HepG2 (cell line): ENCODE measurements around the gene PIGL. TPM values are rescaled to one million over a fixed set of nuclear protein-coding genes. Genes with fewer than 3 reads are reported as not detected.

Source experiments
- ATAC-seq: fragments of 200-7000 bp; cut with Tn5 transposase; 3 replicates; pipeline ENCODE4 v1.9.1; 2020; ENCODE audit warnings: mild to moderate bottlenecking, moderate library complexity
- BruUV-seq: library from RNA; stranded (reverse); fragments of 400-500 nt; replicated peaks from 2 replicates; lab custom pipeline; 2021; lab: Mats Ljungman, UMichigan
- CTCF ChIA-PET: fragments of 300-600 bp; formaldehyde crosslinking; extraction: SDS; loops from one replicate; lab custom pipeline; 2021; ENCODE audit warnings: low total read pairs, inconsistent platforms, low intra/inter-chr PET ratio; lab: Yijun Ruan, JAX
- POLR2A ChIA-PET: fragments of 350-600 bp; sonication (Branson Sonifier 250); formaldehyde crosslinking; loops from one replicate; lab custom pipeline; 2020; ENCODE audit warnings: antibody characterized with exemption, inconsistent platforms; lab: Yijun Ruan, JAX
- DNase-seq: peaks from one replicate; pipeline ENCODE4 v3.0.0-alpha.2; 2015; ENCODE audit warnings: low spot score
- FAIRE-seq: peaks from 3 replicates; lab custom pipeline; 2011; peaks lifted over from hg19 to GRCh38; lab: Jason Lieb, UNC
- H2AFZ ChIP-seq: one replicate; pipeline ENCODE4 v1.6.1; 2011; ENCODE audit warnings: low read length, inconsistent platforms
- H3K27ac ChIP-seq: fragments of 300-600 bp; 3 replicates; pipeline ENCODE4 v1.8.0; 2011; ENCODE audit warnings: mixed run types, mild to moderate bottlenecking, mixed read lengths, low read length, inconsistent platforms; ENCODE audit not compliant: insufficient read depth; ENCODE audit errors: extremely low read length
- H3K27me3 ChIP-seq, 2 experiments: fragments of 200-600 bp in 1 of 2; 2 replicates in 1 of 2; 3 replicates in 1 of 2; pipeline versions ENCODE4 v1.6.0 to v1.8.0; 2011; ENCODE audit warnings: low read length in 2 of 2, mild to moderate bottlenecking in 2 of 2, moderate library complexity in 2 of 2, inconsistent platforms in 1 of 2; ENCODE audit not compliant: insufficient read depth in 2 of 2, control insufficient read depth in 1 of 2
- H3K36me3 ChIP-seq, 2 experiments: fragments of 200-600 bp in 1 of 2; replicated peaks in 1 of 2; 2 replicates in 1 of 2; 3 replicates in 1 of 2; pipeline versions ENCODE4 v1.5.1 to v1.8.0; 2011; ENCODE audit warnings: low read length in 2 of 2, inconsistent platforms in 1 of 2; ENCODE audit not compliant: insufficient read depth in 2 of 2, control insufficient read depth in 1 of 2
- H3K4me1 ChIP-seq: 2 replicates; pipeline ENCODE4 v1.5.1; 2012; ENCODE audit warnings: low read length, inconsistent platforms; ENCODE audit not compliant: insufficient read depth
- H3K4me2 ChIP-seq: 2 replicates; pipeline ENCODE4 v1.6.0; 2011; ENCODE audit warnings: low read depth, low read length, inconsistent platforms
- H3K4me3 ChIP-seq, 3 experiments: fragments of 200-600 bp in 1 of 3; sonication (generic), shearing (Covaris generic) in 1 of 3; replicated peaks in 1 of 3; 2 replicates each; pipeline ENCODE4 v1.5.1; 2011 to 2016; ENCODE audit warnings: low read length in 3 of 3, inconsistent platforms in 2 of 3, low read depth in 2 of 3, mild to moderate bottlenecking in 2 of 3, control low read depth in 1 of 3, mixed read lengths in 1 of 3; ENCODE audit not compliant: insufficient read depth in 1 of 3
- H3K79me2 ChIP-seq: one replicate; pipeline ENCODE4 v1.6.1; 2011; ENCODE audit warnings: low read length, inconsistent platforms; ENCODE audit not compliant: insufficient read depth
- H3K9ac ChIP-seq: 2 replicates; pipeline ENCODE4 v1.6.0; 2011; ENCODE audit warnings: mild to moderate bottlenecking, low read depth, low read length, inconsistent platforms; ENCODE audit not compliant: insufficient read depth
- H3K9me3 ChIP-seq: 2 replicates; pipeline ENCODE4 v1.5.1; 2012; ENCODE audit warnings: mild to moderate bottlenecking, low read length
- H4K20me1 ChIP-seq: 2 replicates; pipeline ENCODE4 v1.6.0; 2011; ENCODE audit warnings: inconsistent platforms, mild to moderate bottlenecking, low read length, moderate library complexity; ENCODE audit not compliant: insufficient read depth
- ATF7-NPFF ChIP-seq: sonication (generic); formaldehyde crosslinking; IDR thresholded peaks from 2 replicates; pipeline ENCODE4 v1.8.1; 2023; ENCODE audit warnings: mild to moderate bottlenecking, low read depth, missing genetic modification reagents, moderate library complexity
- DNMT3B ChIP-seq: conservative IDR thresholded peaks from 2 replicates; pipeline ENCODE4 v1.6.1; 2016; ENCODE audit warnings: missing biosample characterization, control low read depth
- KDM4B ChIP-seq: sonication (generic); formaldehyde crosslinking; IDR thresholded peaks from 2 replicates; pipeline ENCODE4 v1.4.0; 2020; ENCODE audit warnings: missing genetic modification reagents
- NCOA2 ChIP-seq: sonication (generic); formaldehyde crosslinking; IDR thresholded peaks from 2 replicates; pipeline ENCODE4 v1.8.0; 2022; ENCODE audit warnings: inconsistent platforms
- POLR2AphosphoS2 ChIP-seq: IDR thresholded peaks from 2 replicates; pipeline ENCODE4 v1.6.1; 2011; ENCODE audit warnings: low read depth, low read length, improper control_type of control experiment
- TAF15 ChIP-seq: fragments of 200-400 bp; formaldehyde crosslinking; IDR thresholded peaks from one replicate; pipeline ENCODE4 v1.6.1; 2018; ENCODE audit warnings: mild to moderate bottlenecking, low read depth, low read length; ENCODE audit not compliant: poor library complexity, severe bottlenecking
- ZIK1 ChIP-seq: sonication (generic); formaldehyde crosslinking; IDR thresholded peaks from 2 replicates; pipeline ENCODE4 v1.5.0; 2020; ENCODE audit warnings: mild to moderate bottlenecking, low read depth, missing genetic modification reagents, borderline replicate concordance
- WGBS: methylation state at CpG from one replicate; pipeline ENCODE4 v1.1.6; 2017; ENCODE audit warnings: low lambda C conversion rate; 5-methylcytosine and 5-hydroxymethylcytosine counted together
- in situ Hi-C: cut with HindIII; loops from 2 replicates; pipeline ENCODE4 v1.10.0; 2017; ENCODE audit warnings: low pct_unique_long_range_greater_than_20kb; ENCODE audit not compliant: extremely low pct_ligation_motif_present
- intact Hi-C: fragments of 100-400 bp; cut with micrococcal nuclease; formaldehyde crosslinking; loops from one replicate; pipeline ENCODE4 v1.10.0; 2022; ENCODE audit not compliant: unreplicated experiment
- polyA plus RNA-seq, 8 experiments: library from polyadenylated mRNA; depleted of rRNA in 3 of 8; stranded (reverse) in 7 of 8; unstranded in 1 of 8; fragments of >200 nt; fragmentation: Illumina TruSeq in 4 of 8; extraction: Trizol in 4 of 8; gene quantifications; 2 replicates each; pipeline versions ENCODE4 v1.2.1 to v1.2.3, GENCODE V29; 2011 to 2016; ENCODE audit warnings: low read depth in 4 of 8, missing spikeins in 1 of 8, mixed read lengths in 1 of 8; ENCODE audit not compliant: insufficient read depth in 1 of 8
- total RNA-seq, 5 experiments: library from RNA; depleted of rRNA; stranded (reverse); fragments of >200 nt; fragmentation: Illumina TruSeq; extraction: Trizol; gene quantifications; 2 replicates each; pipeline ENCODE4 v1.2.3, GENCODE V29; 2016; ENCODE audit warnings: low read depth in 1 of 5
- TF ChIP-seq, protein P1 (sequence below): fragments of 450-650 bp; IDR thresholded peaks from 2 replicates; pipeline ENCODE4 v1.6.1; 2017
- TF ChIP-seq, protein P2 (sequence below): sonication (generic); formaldehyde crosslinking; IDR thresholded peaks from 2 replicates; pipeline ENCODE4 v1.4.0; 2020; ENCODE audit warnings: mild to moderate bottlenecking, low read depth, missing genetic modification reagents
- TF ChIP-seq, protein P3 (sequence below): sonication (generic); formaldehyde crosslinking; IDR thresholded peaks from 2 replicates; pipeline ENCODE4 v1.4.0; 2020; ENCODE audit warnings: missing genetic modification reagents
- TF ChIP-seq, protein P4 (sequence below): sonication (generic); formaldehyde crosslinking; IDR thresholded peaks from 2 replicates; pipeline ENCODE4 v1.4.0; 2020; ENCODE audit warnings: missing genetic modification reagents
- TF ChIP-seq, protein P5 (sequence below): sonication (generic); formaldehyde crosslinking; IDR thresholded peaks from 2 replicates; pipeline ENCODE4 v1.5.0; 2020; ENCODE audit warnings: mild to moderate bottlenecking, missing genetic modification reagents, borderline replicate concordance

PIGL gene
- total and polyA plus RNA-seq, 2 of the 13 experiments (the other 11 are each of a cell fraction or from before 2014, with no cell fraction given): 28.5 to 63.8 TPM

DNA sequence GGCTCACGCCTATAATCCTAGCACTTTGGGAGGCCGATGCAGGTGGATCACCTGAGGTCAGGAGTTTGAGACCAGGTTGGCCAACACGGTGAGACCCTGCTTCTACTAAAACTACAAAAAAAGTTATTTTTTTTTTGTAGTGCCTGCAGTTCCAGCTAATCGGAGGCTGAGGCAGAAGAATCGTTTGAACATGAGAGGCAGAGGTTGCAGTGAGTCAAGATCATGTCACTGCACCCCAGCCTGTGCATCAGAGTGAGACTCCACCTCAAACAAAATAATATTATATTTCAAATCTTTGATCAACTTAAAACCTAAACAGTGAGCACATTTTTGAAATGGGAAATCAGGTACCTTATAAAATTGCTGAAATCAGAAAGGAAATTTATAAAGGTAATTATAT is 38.2 kb upstream of the PIGL start (continued):
- TF ChIP-seq, protein P1, sequence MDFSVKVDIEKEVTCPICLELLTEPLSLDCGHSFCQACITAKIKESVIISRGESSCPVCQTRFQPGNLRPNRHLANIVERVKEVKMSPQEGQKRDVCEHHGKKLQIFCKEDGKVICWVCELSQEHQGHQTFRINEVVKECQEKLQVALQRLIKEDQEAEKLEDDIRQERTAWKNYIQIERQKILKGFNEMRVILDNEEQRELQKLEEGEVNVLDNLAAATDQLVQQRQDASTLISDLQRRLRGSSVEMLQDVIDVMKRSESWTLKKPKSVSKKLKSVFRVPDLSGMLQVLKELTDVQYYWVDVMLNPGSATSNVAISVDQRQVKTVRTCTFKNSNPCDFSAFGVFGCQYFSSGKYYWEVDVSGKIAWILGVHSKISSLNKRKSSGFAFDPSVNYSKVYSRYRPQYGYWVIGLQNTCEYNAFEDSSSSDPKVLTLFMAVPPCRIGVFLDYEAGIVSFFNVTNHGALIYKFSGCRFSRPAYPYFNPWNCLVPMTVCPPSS: no peak
- TF ChIP-seq, protein P2, sequence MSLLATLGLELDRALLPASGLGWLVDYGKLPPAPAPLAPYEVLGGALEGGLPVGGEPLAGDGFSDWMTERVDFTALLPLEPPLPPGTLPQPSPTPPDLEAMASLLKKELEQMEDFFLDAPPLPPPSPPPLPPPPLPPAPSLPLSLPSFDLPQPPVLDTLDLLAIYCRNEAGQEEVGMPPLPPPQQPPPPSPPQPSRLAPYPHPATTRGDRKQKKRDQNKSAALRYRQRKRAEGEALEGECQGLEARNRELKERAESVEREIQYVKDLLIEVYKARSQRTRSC (CRISPR knock-in tag): no peak
- TF ChIP-seq, protein P3, sequence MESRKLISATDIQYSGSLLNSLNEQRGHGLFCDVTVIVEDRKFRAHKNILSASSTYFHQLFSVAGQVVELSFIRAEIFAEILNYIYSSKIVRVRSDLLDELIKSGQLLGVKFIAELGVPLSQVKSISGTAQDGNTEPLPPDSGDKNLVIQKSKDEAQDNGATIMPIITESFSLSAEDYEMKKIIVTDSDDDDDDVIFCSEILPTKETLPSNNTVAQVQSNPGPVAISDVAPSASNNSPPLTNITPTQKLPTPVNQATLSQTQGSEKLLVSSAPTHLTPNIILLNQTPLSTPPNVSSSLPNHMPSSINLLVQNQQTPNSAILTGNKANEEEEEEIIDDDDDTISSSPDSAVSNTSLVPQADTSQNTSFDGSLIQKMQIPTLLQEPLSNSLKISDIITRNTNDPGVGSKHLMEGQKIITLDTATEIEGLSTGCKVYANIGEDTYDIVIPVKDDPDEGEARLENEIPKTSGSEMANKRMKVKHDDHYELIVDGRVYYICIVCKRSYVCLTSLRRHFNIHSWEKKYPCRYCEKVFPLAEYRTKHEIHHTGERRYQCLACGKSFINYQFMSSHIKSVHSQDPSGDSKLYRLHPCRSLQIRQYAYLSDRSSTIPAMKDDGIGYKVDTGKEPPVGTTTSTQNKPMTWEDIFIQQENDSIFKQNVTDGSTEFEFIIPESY (CRISPR knock-in tag): no peak
- no peak for TF ChIP-seq NCOA2
- TF ChIP-seq POLR2AphosphoS2: no peak
- TF ChIP-seq TAF15: no peak

DNA sequence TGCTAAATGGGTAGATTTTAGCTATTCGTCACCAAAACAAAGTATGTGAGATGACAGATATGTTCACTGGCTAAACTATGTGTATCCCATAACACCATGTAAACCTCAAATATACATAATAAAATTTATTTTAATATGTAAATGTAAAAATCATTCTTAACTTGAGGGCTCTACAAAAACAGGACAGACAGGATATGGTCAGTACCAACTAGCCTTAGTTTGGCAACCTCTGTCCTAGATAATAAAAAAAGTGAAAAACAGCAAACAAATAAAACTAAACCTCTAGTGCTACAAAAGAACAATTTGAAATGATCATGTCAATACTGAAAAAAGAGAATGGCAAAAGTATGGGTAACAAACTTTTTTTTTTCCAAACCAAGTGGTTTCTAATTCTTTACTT is 35.4 kb upstream of the PIGL start:
- CTCF ChIA-PET: no interaction called here
- H3K4me3 ChIP-seq: no peak overlapping the region
- H4K20me1 ChIP-seq: no peaks in the 10 kb centered on the region; the same call in 1 of the 2 replicates
- in situ Hi-C loops (no loop called here), intact Hi-C loops (no loop called here)
- H3K36me3 ChIP-seq: peaks cover 9 to 37% of the 10 kb centered on the region in 2 experiments
- ATAC-seq: no peak
- no peak for FAIRE-seq
- H3K79me2 ChIP-seq: peaks cover 69% of the 10 kb centered on the region
- POLR2A ChIA-PET: no interaction called here
- H3K9me3 ChIP-seq: no peaks in the 10 kb centered on the region
- no peak overlapping the region for H3K4me2 ChIP-seq
- 92% methylated on average over 1 of the region's 1 CpG for WGBS
- no peak overlapping the region for H3K27ac ChIP-seq
- BruUV-seq: no TSS peak
- H3K4me1 ChIP-seq: no peaks in the 10 kb centered on the region
- no peak for DNase-seq
- H3K9ac ChIP-seq: no peak overlapping the region
- no peak overlapping the region for H2AFZ ChIP-seq
- no peaks in the 10 kb centered on the region; a peak in 1 of 5 replicates for H3K27me3 ChIP-seq
- TF ChIP-seq DNMT3B (no peak), ATF7-NPFF (CRISPR knock-in tag) (no peak), ZIK1 (CRISPR knock-in tag) (no peak), KDM4B (CRISPR knock-in tag) (no peak)
- TF ChIP-seq, protein P4, sequence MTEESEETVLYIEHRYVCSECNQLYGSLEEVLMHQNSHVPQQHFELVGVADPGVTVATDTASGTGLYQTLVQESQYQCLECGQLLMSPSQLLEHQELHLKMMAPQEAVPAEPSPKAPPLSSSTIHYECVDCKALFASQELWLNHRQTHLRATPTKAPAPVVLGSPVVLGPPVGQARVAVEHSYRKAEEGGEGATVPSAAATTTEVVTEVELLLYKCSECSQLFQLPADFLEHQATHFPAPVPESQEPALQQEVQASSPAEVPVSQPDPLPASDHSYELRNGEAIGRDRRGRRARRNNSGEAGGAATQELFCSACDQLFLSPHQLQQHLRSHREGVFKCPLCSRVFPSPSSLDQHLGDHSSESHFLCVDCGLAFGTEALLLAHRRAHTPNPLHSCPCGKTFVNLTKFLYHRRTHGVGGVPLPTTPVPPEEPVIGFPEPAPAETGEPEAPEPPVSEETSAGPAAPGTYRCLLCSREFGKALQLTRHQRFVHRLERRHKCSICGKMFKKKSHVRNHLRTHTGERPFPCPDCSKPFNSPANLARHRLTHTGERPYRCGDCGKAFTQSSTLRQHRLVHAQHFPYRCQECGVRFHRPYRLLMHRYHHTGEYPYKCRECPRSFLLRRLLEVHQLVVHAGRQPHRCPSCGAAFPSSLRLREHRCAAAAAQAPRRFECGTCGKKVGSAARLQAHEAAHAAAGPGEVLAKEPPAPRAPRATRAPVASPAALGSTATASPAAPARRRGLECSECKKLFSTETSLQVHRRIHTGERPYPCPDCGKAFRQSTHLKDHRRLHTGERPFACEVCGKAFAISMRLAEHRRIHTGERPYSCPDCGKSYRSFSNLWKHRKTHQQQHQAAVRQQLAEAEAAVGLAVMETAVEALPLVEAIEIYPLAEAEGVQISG: no peak
- TF ChIP-seq, protein P5, sequence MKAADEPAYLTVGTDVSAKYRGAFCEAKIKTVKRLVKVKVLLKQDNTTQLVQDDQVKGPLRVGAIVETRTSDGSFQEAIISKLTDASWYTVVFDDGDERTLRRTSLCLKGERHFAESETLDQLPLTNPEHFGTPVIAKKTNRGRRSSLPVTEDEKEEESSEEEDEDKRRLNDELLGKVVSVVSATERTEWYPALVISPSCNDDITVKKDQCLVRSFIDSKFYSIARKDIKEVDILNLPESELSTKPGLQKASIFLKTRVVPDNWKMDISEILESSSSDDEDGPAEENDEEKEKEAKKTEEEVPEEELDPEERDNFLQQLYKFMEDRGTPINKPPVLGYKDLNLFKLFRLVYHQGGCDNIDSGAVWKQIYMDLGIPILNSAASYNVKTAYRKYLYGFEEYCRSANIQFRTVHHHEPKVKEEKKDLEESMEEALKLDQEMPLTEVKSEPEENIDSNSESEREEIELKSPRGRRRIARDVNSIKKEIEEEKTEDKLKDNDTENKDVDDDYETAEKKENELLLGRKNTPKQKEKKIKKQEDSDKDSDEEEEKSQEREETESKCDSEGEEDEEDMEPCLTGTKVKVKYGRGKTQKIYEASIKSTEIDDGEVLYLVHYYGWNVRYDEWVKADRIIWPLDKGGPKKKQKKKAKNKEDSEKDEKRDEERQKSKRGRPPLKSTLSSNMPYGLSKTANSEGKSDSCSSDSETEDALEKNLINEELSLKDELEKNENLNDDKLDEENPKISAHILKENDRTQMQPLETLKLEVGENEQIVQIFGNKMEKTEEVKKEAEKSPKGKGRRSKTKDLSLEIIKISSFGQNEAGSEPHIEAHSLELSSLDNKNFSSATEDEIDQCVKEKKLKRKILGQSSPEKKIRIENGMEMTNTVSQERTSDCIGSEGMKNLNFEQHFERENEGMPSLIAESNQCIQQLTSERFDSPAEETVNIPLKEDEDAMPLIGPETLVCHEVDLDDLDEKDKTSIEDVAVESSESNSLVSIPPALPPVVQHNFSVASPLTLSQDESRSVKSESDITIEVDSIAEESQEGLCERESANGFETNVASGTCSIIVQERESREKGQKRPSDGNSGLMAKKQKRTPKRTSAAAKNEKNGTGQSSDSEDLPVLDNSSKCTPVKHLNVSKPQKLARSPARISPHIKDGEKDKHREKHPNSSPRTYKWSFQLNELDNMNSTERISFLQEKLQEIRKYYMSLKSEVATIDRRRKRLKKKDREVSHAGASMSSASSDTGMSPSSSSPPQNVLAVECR: no peak
